Heart left ventricle (tissue), 16 donors: ENCODE data around the gene ZDHHC11B. TPM values are rescaled to one million over a fixed set of nuclear protein-coding genes. Genes with fewer than 3 reads are reported as not detected.

Source experiments
- ATAC-seq, 4 donors: fragments of 200-7000 bp; cut with Tn5 transposase; one replicate each; pipeline ENCODE4 v1.9.1; 2020 to 2022; ENCODE audit warnings: moderate library complexity in 4 of 4, mild to moderate bottlenecking in 3 of 4, moderate number of reproducible peaks in 1 of 4
- DNase-seq, 5 donors: peaks; one replicate each; pipeline ENCODE4 v3.0.0-alpha.2; 2020
- H3K27ac ChIP-seq, 12 donors: fragments of 200-600 bp; sonication (generic) in 4 of 12; one replicate each; pipeline versions ENCODE4 v1.5.0 to v1.8.0; 2016 to 2022; ENCODE audit warnings: mild to moderate bottlenecking in 2 of 12
- H3K27me3 ChIP-seq, 9 donors: fragments of 200-600 bp; sonication (generic) in 2 of 9; one replicate each; pipeline versions ENCODE4 v1.5.1 to v1.8.0; 2016 to 2022; ENCODE audit warnings: mild to moderate bottlenecking in 3 of 9
- H3K36me3 ChIP-seq, 9 donors: fragments of 200-600 bp; sonication (generic) in 2 of 9; one replicate each; pipeline versions ENCODE4 v1.5.0 to v1.8.0; 2018 to 2022; ENCODE audit warnings: mild to moderate bottlenecking in 2 of 9
- H3K4me1 ChIP-seq, 12 donors: fragments of 200-600 bp; sonication (generic) in 4 of 12; one replicate each; pipeline versions ENCODE4 v1.5.0 to v1.8.0; 2016 to 2022; ENCODE audit warnings: mild to moderate bottlenecking in 3 of 12
- H3K4me3 ChIP-seq, 12 donors: fragments of 200-600 bp; sonication (generic) in 4 of 12; one replicate each; pipeline versions ENCODE4 v1.5.0 to v1.8.0; 2017 to 2022; ENCODE audit warnings: mild to moderate bottlenecking in 9 of 12, moderate library complexity in 4 of 12
- H3K9me3 ChIP-seq, 12 donors: fragments of 200-600 bp; sonication (generic) in 4 of 12; one replicate each; pipeline versions ENCODE4 v1.5.0 to v1.8.0; 2016 to 2022; ENCODE audit warnings: mild to moderate bottlenecking in 1 of 12
- CTCF ChIP-seq, 12 donors: fragments of 200-600 bp; sonication (generic) in 4 of 12; IDR thresholded peaks; one replicate each; pipeline versions ENCODE4 v1.5.0 to v1.8.0; 2018 to 2022; ENCODE audit warnings: antibody characterized with exemption in 12 of 12, mild to moderate bottlenecking in 5 of 12
- POLR2A ChIP-seq, 2 donors: fragments of 450-650 bp; IDR thresholded peaks; one replicate each; pipeline ENCODE4 v1.6.1; 2017; ENCODE audit warnings: antibody characterized with exemption in 2 of 2, mild to moderate bottlenecking in 2 of 2, moderate library complexity in 2 of 2
- WGBS, 4 donors: extraction: QIAGEN DNeasy Blood & Tissue Kit in 2 of 4; methylation state at CpG; one replicate each; pipeline versions ENCODE4 v1.1.5 to v1.1.7; 2013 to 2018; 5-methylcytosine and 5-hydroxymethylcytosine counted together
- intact Hi-C, 10 donors: fragments of 100-400 bp; cut with DNase I; formaldehyde crosslinking; loops; one replicate each; pipeline versions ENCODE4 v1.11.1 to v1.14.2; 2022
- polyA plus RNA-seq, 2 donors: library from polyadenylated mRNA; stranded (reverse); fragments of 200-250 nt; gene quantifications; one replicate each; pipeline ENCODE4 v1.2.3, GENCODE V29; 2013
- total RNA-seq, 9 donors: library from RNA; depleted of rRNA in 2 of 9; stranded (reverse); fragments of >200 nt in 2 of 9; fragmentation: NEBNext Ultra II Directional in 3 of 9; extraction: Animal tissue kit (Norgen Biotek cat#: 25700) in 3 of 9; gene quantifications; one replicate each; pipeline versions ENCODE4 v1.1.0 to v1.2.4, GENCODE V29; 2016 to 2023
- donor health status: ischemic (EF 13 %, LVEDD 7.1; RV severe dilation, severe dysfunction).
- donor health status: healthy with polysubstance abuse.
- donor health status: DM: no; HTN: yes; CAD: no.
- donor health status: DM: no; HTN: no; CAD: no.
- donor health status: ischemic (EF 25% LVEDD 6.9; RV normal size, moderate dysfunction).
- donor health status: ischemic (EF 25% LVEDD 5.7; RV mildly dilated, moderate dysfunction).
- donor health status: healthy.
- donor health status: DM: yes; HTN: yes; CAD: no.
- donor health status: ischemic (EF 35%, LVEDD 5.7; RV mildly dilated, moderate dysfunction).
- donor health status: nonischemic (EF 11% LVEDD 7.7; RV severe dilation, severe dysfunction).
- donor health status: DM: yes; HTN: yes; CAD: no.
- donor health status: PGD.
- donor health status: ischemic (EF 29% LVEDD 5.4; RV normal size, mild dysfunction).
- donor health status: nonischemic (EF 23%, LVEDD 6.1; RV moderate dilation, normal function).

The ZDHHC11B gene
- total and polyA plus RNA-seq, 11 donors = 3.0 to 26.5 (median 8.8) TPM

- intact Hi-C loops = loop anchor here in 6 of 10 donors (2.0 to 10.0 kb wide), 7 partner anchors 20 to 230 kb away; partner anchors contain the start of gene TPPP (in 1 of the 6)
- peak; percentile 77 to 89 (median 85) for DNase-seq
- Histone ChIP-seq H3K36me3 (peaks cover 0 to under 1% (median 0%) of the 10 kb centered on the region in 9 donors), H3K9me3 (no peaks in the 10 kb centered on the region), H3K27me3 (peaks cover 0 to 5% (median 0%) of the 10 kb centered on the region in 9 donors), H3K4me1 (peaks cover 12 to 56% (median 35%) of the 10 kb centered on the region in 12 donors), H3K4me3 (peak overlapping the region in 7 of 12 donors; percentile 2 to 37 (median 24)), H3K27ac (peak overlapping the region in 9 of 12 donors; percentile 16 to 85 (median 73))
- TF ChIP-seq CTCF (IDR thresholded peaks at IDR 0.05) = no peak
- TF ChIP-seq POLR2A (IDR thresholded peaks at IDR 0.05) = no peak
- ATAC-seq = peak in 3 of 4 donors; percentile 8 to 37 (median 27)
- 7 to 20% (median 8%) methylated on average over 24 to 27 of the region's 27 CpGs for WGBS, 4 donors
These were observed 112.0 kb downstream of the ZDHHC11B start for GRCh38 chr5:672329-673160.

GRCh38 chr5:671459-672328 is 112.8 kb downstream of the ZDHHC11B start:
- Histone ChIP-seq H3K4me1 (peaks cover 12 to 56% (median 35%) of the 10 kb centered on the region in 12 donors), H3K9me3 (no peaks in the 10 kb centered on the region), H3K27me3 (peaks cover 0 to 5% (median 0%) of the 10 kb centered on the region in 9 donors), H3K4me3 (peak overlapping the region in 6 of 12 donors; percentile 2 to 35 (median 20)), H3K36me3 (peaks cover 0 to 7% (median 0%) of the 10 kb centered on the region in 9 donors), H3K27ac (peak overlapping the region in 7 of 12 donors; percentile 31 to 85 (median 73))
- ATAC-seq (peak; percentile 52 to 85 (median 73)), DNase-seq (peak; percentile 68 to 86 (median 80))
- intact Hi-C loops = loop anchor here (2.0 to 10.0 kb wide), 9 partner anchors 21 to 233 kb away; partner anchors contain the start of gene TPPP (in 1 of the 10)
- TF ChIP-seq CTCF (IDR thresholded peaks at IDR 0.05) (peak; percentile 86 to 97 (median 95)), POLR2A (IDR thresholded peaks at IDR 0.05) (no peak)
- 19 to 34% (median 27%) methylated on average over 7 to 27 of the region's 27 CpGs for WGBS, 4 donors

DNA sequence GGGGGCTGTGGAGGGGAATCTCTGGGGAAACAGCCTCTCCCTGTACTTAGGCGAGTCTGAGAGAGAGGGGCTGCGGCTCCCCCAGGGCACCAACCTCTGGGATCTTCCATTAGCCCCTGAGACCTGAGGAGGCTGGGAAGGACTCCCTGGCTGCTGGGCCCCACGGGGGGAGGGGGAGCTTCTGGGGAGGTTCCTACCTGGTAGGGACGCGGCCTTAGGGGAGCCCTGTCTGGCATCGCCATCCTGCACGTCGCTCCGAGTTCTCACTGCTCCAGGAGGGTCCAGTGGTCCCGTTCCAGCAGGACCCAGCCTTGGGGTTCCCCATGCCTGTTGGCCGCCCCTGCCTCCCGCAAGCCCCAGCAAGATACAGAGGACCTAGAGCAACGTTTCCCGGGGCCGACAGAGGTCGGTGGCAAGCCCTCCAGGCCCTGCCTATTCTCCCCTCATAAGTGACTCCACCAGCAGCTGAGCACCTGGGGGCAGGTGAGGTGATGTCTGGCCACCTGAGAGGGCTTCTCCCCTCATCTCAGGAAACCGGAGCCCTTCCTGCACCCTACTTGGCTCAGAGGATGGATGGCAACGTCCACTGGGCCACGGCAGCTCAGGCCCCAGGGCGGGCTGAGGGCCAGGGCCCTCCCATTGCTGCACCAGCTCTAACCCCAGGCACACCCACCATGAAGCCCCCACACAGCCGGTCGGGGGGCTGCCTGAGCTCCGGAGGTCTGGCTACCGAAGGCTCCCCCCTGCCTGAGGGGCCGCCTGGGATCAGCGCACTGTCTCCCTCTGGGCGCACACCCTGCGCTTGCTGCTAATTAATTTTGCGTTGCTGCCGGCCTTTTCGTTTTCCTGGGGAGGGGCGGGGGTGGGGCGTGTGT is 113.9 kb downstream of the ZDHHC11B start:
- intact Hi-C loops = loop anchor here in 9 of 10 donors (2.0 to 10.0 kb wide), 8 partner anchors 87 to 234 kb away; no protein-coding TSS in a partner anchor
- no peak overlapping the region for H3K27ac ChIP-seq
- peak in 3 of 5 donors; percentile 7 to 25 (median 13) for DNase-seq
- no peaks in the 10 kb centered on the region for H3K9me3 ChIP-seq
- peaks cover 12 to 53% (median 35%) of the 10 kb centered on the region in 12 donors for H3K4me1 ChIP-seq
- peaks cover 0 to 8% (median 0%) of the 10 kb centered on the region in 9 donors for H3K36me3 ChIP-seq
- WGBS, 4 donors = 65 to 77% (median 68%) methylated on average over 8 to 33 of the region's 33 CpGs
- no peak overlapping the region for H3K4me3 ChIP-seq
- TF ChIP-seq CTCF (IDR thresholded peaks at IDR 0.05) (no peak), POLR2A (IDR thresholded peaks at IDR 0.05) (no peak)
- no peak for ATAC-seq
- peaks cover 0 to 5% (median 0%) of the 10 kb centered on the region in 9 donors for H3K27me3 ChIP-seq
